Measurements from ENCODE around the gene HARS1.

- no peak for TF ChIP-seq POLR2A (IDR thresholded peaks at IDR 0.05; ENCODE audit: low read length)
- TF ChIP-seq GATA1 (IDR thresholded peaks at IDR 0.05; ENCODE audit: low read depth, low read length): no peak
Observed at GRCh38 chr5:140694276-140694675, 3.1 kb upstream of the HARS1 start.
